ENCODE data around the gene PLD6. TPM values are rescaled to one million over a fixed set of nuclear protein-coding genes. Genes with fewer than 3 reads are reported as not detected.
A peak's percentile ranks its signal among the peaks of the same experiment; 100 is the strongest.

The PLD6 gene
- total RNA-seq, 1 donor from 2014 or later, result 0.92 TPM

GRCh38 chr17:17151962-17152361 lies 54.2 kb downstream of the PLD6 start:
- peak; percentile 55 for DNase-seq (ENCODE audit: low read depth)
- H3K4me3 ChIP-seq (ENCODE audit: low read depth, low read length), result no peak overlapping the region
- no peak for TF ChIP-seq CTCF (conservative IDR thresholded peaks at IDR 0.05; ENCODE audit: low read depth, low read length)

- TF ChIP-seq CTCF (conservative IDR thresholded peaks at IDR 0.05; ENCODE audit: low read depth, low read length), result no peak
- peak; percentile 25 for DNase-seq (ENCODE audit: low read depth)
- H3K4me3 ChIP-seq (ENCODE audit: low read depth, low read length), result no peak overlapping the region
These were observed 54.6 kb downstream of the PLD6 start for GRCh38 chr17:17151541-17151940.

- no peak for TF ChIP-seq CTCF (conservative IDR thresholded peaks at IDR 0.05; ENCODE audit: low read depth, low read length)
- no peak overlapping the region for H3K4me3 ChIP-seq (ENCODE audit: low read depth, low read length)
- peak; percentile 37 for DNase-seq (ENCODE audit: low read depth)
These were observed 55.1 kb downstream of the PLD6 start for GRCh38 chr17:17151055-17151454.

Other genes starting within 250 kb of the PLD6 start
- not detected in 2 replicates for gene TNFRSF13B, start 234.2 kb downstream of the PLD6 start, total RNA-seq
- gene MPRIP, start 163.9 kb downstream of the PLD6 start, total RNA-seq, result 102 and 109 TPM in 2 replicates
- 16.7 and 21.0 TPM in 2 replicates for gene FLCN, start 30.8 kb upstream of the PLD6 start, total RNA-seq
- gene COPS3, start 74.9 kb upstream of the PLD6 start, total RNA-seq, result 75.6 and 138 TPM in 2 replicates
- gene NT5M, start 97.0 kb upstream of the PLD6 start, total RNA-seq, result 4.2 and 38.7 TPM in 2 replicates